Measurements from ENCODE around the gene RIBC1. TPM values are rescaled to one million over a fixed set of nuclear protein-coding genes. Genes with fewer than 3 reads are reported as not detected.

The RIBC1 gene
- total and polyA plus RNA-seq, 2 experiments from 2014 or later = 0.45 to 0.55 TPM

DNA sequence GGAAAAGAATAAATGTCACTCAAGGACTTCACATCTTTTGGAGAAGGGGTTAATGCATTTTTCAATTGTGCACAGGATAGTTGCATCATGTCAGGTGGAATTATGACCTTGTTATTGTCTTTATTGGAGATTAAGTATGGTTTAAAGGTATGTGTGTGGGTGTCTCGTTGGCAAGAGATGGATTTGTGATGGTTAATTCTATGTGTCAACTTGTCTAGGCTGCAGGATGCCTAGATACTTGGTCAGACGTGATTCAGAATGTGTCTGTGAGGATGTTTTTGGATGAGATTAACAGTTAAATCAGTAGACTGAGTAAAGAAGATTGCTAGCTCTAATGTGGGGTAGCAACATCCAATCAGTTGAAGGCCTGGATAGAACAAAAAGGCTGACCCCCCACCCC lies 53.7 kb downstream of the RIBC1 start (continued):
- TF ChIP-seq, protein P1, sequence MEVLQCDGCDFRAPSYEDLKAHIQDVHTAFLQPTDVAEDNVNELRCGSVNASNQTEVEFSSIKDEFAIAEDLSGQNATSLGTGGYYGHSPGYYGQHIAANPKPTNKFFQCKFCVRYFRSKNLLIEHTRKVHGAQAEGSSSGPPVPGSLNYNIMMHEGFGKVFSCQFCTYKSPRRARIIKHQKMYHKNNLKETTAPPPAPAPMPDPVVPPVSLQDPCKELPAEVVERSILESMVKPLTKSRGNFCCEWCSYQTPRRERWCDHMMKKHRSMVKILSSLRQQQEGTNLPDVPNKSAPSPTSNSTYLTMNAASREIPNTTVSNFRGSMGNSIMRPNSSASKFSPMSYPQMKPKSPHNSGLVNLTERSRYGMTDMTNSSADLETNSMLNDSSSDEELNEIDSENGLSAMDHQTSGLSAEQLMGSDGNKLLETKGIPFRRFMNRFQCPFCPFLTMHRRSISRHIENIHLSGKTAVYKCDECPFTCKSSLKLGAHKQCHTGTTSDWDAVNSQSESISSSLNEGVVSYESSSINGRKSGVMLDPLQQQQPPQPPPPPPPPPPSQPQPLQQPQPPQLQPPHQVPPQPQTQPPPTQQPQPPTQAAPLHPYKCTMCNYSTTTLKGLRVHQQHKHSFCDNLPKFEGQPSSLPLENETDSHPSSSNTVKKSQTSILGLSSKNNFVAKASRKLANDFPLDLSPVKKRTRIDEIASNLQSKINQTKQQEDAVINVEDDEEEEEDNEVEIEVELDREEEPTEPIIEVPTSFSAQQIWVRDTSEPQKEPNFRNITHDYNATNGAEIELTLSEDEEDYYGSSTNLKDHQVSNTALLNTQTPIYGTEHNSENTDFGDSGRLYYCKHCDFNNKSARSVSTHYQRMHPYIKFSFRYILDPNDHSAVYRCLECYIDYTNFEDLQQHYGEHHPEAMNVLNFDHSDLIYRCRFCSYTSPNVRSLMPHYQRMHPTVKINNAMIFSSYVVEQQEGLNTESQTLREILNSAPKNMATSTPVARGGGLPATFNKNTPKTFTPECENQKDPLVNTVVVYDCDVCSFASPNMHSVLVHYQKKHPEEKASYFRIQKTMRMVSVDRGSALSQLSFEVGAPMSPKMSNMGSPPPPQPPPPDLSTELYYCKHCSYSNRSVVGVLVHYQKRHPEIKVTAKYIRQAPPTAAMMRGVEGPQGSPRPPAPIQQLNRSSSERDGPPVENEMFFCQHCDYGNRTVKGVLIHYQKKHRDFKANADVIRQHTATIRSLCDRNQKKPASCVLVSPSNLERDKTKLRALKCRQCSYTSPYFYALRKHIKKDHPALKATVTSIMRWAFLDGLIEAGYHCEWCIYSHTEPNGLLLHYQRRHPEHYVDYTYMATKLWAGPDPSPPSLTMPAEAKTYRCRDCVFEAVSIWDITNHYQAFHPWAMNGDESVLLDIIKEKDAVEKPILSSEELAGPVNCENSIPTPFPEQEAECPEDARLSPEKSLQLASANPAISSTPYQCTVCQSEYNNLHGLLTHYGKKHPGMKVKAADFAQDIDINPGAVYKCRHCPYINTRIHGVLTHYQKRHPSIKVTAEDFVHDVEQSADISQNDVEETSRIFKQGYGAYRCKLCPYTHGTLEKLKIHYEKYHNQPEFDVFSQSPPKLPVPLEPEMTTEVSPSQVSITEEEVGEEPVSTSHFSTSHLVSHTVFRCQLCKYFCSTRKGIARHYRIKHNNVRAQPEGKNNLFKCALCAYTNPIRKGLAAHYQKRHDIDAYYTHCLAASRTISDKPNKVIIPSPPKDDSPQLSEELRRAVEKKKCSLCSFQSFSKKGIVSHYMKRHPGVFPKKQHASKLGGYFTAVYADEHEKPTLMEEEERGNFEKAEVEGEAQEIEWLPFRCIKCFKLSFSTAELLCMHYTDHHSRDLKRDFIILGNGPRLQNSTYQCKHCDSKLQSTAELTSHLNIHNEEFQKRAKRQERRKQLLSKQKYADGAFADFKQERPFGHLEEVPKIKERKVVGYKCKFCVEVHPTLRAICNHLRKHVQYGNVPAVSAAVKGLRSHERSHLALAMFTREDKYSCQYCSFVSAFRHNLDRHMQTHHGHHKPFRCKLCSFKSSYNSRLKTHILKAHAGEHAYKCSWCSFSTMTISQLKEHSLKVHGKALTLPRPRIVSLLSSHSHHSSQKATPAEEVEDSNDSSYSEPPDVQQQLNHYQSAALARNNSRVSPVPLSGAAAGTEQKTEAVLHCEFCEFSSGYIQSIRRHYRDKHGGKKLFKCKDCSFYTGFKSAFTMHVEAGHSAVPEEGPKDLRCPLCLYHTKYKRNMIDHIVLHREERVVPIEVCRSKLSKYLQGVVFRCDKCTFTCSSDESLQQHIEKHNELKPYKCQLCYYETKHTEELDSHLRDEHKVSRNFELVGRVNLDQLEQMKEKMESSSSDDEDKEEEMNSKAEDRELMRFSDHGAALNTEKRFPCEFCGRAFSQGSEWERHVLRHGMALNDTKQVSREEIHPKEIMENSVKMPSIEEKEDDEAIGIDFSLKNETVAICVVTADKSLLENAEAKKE (CRISPR knock-in tag; IDR thresholded peaks at IDR 0.05) = no peak

DNA sequence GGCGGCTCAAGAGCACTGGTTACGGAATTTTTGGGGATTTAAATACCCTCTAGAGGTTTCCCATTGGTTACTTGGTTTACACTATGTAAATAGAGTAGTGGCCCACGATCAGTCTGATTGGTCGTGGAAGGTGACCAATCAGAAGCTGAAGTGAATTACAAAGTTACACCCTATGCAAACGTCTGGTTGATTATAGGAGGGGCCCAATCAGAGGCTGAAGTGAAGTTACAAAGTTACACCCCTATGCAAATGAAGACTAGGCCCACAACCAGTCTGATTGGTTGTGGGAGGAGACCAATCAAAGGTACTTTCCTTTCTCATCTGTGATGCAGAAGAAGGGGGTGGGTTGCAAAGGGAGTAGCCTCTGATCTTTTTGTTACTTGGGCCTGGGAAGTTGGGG lies 56.6 kb downstream of the RIBC1 start:
- H3K4me3 Mint-ChIP-seq = no peak overlapping the region
- H3K27ac ChIP-seq (ENCODE audit: low read depth) = no peak overlapping the region
- no peak for TF ChIP-seq NANOG (IDR thresholded peaks at IDR 0.05; ENCODE audit: borderline replicate concordance)
- no peaks in the 10 kb centered on the region for H3K36me3 ChIP-seq (ENCODE audit: insufficient read depth)
- H3K36me3 Mint-ChIP-seq (ENCODE audit: low read depth) = peaks cover 4% of the 10 kb centered on the region; the same call in 2 of the 3 replicates
- no peak overlapping the region for H3K4me3 ChIP-seq
- peak; percentile 74 for ATAC-seq
- no peak overlapping the region for H2AFZ ChIP-seq
- H3K27me3 Mint-ChIP-seq (ENCODE audit: insufficient read depth, low read depth, poor library complexity) = peaks cover 5% of the 10 kb centered on the region
- H3F3A ChIP-seq (replicated peaks; ENCODE audit: low read depth) = no peaks in the 10 kb centered on the region
- H3K27ac Mint-ChIP-seq = no peak overlapping the region
- H3K9me2 ChIP-seq (ENCODE audit: insufficient read depth) = no peaks in the 10 kb centered on the region
- H3K9me3 Mint-ChIP-seq = no peaks in the 10 kb centered on the region; the same call in 2 of the 3 replicates
- peak; percentile 63 for DNase-seq (ENCODE audit: low spot score)
- no peak overlapping the region for H3K4me2 ChIP-seq
- H4K20me1 ChIP-seq (replicated peaks; ENCODE audit: insufficient read depth) = no peaks in the 10 kb centered on the region
- H3K27me3 ChIP-seq (ENCODE audit: insufficient read depth) = no peaks in the 10 kb centered on the region
- H3K4me1 ChIP-seq (ENCODE audit: insufficient read depth) = no peaks in the 10 kb centered on the region
- peaks cover 6% of the 10 kb centered on the region; the same call in 1 of the 3 replicates for H3K4me1 Mint-ChIP-seq
- no peaks in the 10 kb centered on the region for H3K79me2 ChIP-seq (replicated peaks; ENCODE audit: insufficient read depth)

Small RNA genes lying within 50 kb of the gene (microRNA-seq; reads per million reads assigned to microRNA genes)
- gene MIR6857 = not detected

Small RNA genes lying within 50 kb of the gene (small RNA-seq; reads per million reads assigned to genes)
- gene MIR6857 (ENCODE audit: low replicate concordance) (not detected), gene VTRNA3-1P (ENCODE audit: low replicate concordance) (not detected)

Other genes starting within 250 kb of the RIBC1 start
- 139 and 173 TPM in 2 replicates for gene KDM5C, start 197.7 kb upstream of the RIBC1 start, total RNA-seq (2014; rRNA removed; shearing (Covaris generic))
- 18.3 and 20.3 TPM in 2 replicates for gene KDM5C, start 197.7 kb upstream of the RIBC1 start, polyA plus RNA-seq (2016; fragmentation: Nextera tagmentation; extraction: Ambion mirVana)
- gene IQSEC2, start 141.3 kb upstream of the RIBC1 start, total RNA-seq (2014; rRNA removed; shearing (Covaris generic)) = 81.6 and 92.2 TPM in 2 replicates
- 10.7 and 12.3 TPM in 2 replicates for gene IQSEC2, start 141.3 kb upstream of the RIBC1 start, polyA plus RNA-seq (2016; fragmentation: Nextera tagmentation; extraction: Ambion mirVana)
- gene SMC1A, start 219 bp upstream of the RIBC1 start, total RNA-seq (2014; rRNA removed; shearing (Covaris generic)) = 43.5 and 63.3 TPM in 2 replicates
- 59.0 and 69.0 TPM in 2 replicates for gene SMC1A, start 219 bp upstream of the RIBC1 start, polyA plus RNA-seq (2016; fragmentation: Nextera tagmentation; extraction: Ambion mirVana)
- 78.1 and 78.9 TPM in 2 replicates for gene HSD17B10, start 11.5 kb downstream of the RIBC1 start, total RNA-seq (2014; rRNA removed; shearing (Covaris generic))
- gene HSD17B10, start 11.5 kb downstream of the RIBC1 start, polyA plus RNA-seq (2016; fragmentation: Nextera tagmentation; extraction: Ambion mirVana) = 121 TPM in 2 replicates

All from GM23338 (cell line).